K562 (cell line): Measurements from ENCODE around the gene FNDC11. TPM values are rescaled to one million over a fixed set of nuclear protein-coding genes. Genes with fewer than 3 reads are reported as not detected.

Experiments used
- ATAC-seq: fragments of 200-7000 bp; cut with Tn5 transposase; 3 replicates; pipeline ENCODE4 v1.9.1; 2020; ENCODE audit warnings: moderate library complexity
- BruUV-seq: library from RNA; stranded (reverse); fragments of 400-500 nt; replicated peaks from 2 replicates; lab custom pipeline; 2021; lab: Mats Ljungman, UMichigan
- CTCF ChIA-PET: fragments of 300-600 bp; formaldehyde crosslinking; extraction: SDS; loops from one replicate; lab custom pipeline; 2021; ENCODE audit warnings: low intra/inter-chr PET ratio; lab: Yijun Ruan, JAX
- POLR2A ChIA-PET: fragments of 300-600, 350-650 bp; sonication (Branson Sonifier 250); formaldehyde crosslinking; extraction: SDS; loops from one replicate; lab custom pipeline; 2021; ENCODE audit warnings: antibody characterized with exemption, inconsistent platforms; lab: Yijun Ruan, JAX
- DNase-seq, 4 experiments: peaks; one replicate each; pipeline versions ENCODE4 v3.0.0 to v3.0.0-alpha.2; 2011 to 2018; ENCODE audit warnings: low spot score in 3 of 4, mixed read lengths in 3 of 4; ENCODE audit errors: extremely low read depth in 1 of 4
- FAIRE-seq: peaks from 2 replicates; lab custom pipeline; 2011; peaks lifted over from hg19 to GRCh38; lab: Jason Lieb, UNC
- H2AFZ ChIP-seq: 2 replicates; pipeline ENCODE4 v1.6.0; 2011; ENCODE audit warnings: low read depth, low read length, control low read depth, inconsistent platforms
- H3K27ac ChIP-seq: fragments of 200-600 bp; 3 replicates; pipeline ENCODE4 v1.8.0; 2011; ENCODE audit warnings: low read depth, mild to moderate bottlenecking, control low read depth, inconsistent platforms, low read length, moderate library complexity, mixed read lengths; ENCODE audit errors: extremely low read depth
- H3K27me3 ChIP-seq, 2 experiments: fragments of 300-600 bp in 1 of 2; 2 replicates in 1 of 2; 3 replicates in 1 of 2; pipeline versions ENCODE4 v1.6.0 to v1.8.0; 2011; ENCODE audit warnings: inconsistent platforms in 2 of 2, low read length in 2 of 2, mild to moderate bottlenecking in 1 of 2, mixed read lengths in 1 of 2, moderate library complexity in 1 of 2; ENCODE audit not compliant: control insufficient read depth in 2 of 2, insufficient read depth in 2 of 2
- H3K36me3 ChIP-seq: fragments of 300-600 bp; 3 replicates; pipeline ENCODE4 v1.8.0; 2011; ENCODE audit warnings: mild to moderate bottlenecking, low read length, inconsistent platforms; ENCODE audit not compliant: control insufficient read depth, insufficient read depth
- H3K4me1 ChIP-seq, 2 experiments: fragments of 200-600 bp in 1 of 2; replicated peaks in 1 of 2; 2 replicates in 1 of 2; 3 replicates in 1 of 2; pipeline versions ENCODE4 v1.5.1 to v1.8.0; 2011; ENCODE audit warnings: inconsistent platforms in 2 of 2, low read length in 2 of 2, mild to moderate bottlenecking in 1 of 2, mixed read lengths in 1 of 2, moderate library complexity in 1 of 2; ENCODE audit not compliant: control insufficient read depth in 2 of 2, insufficient read depth in 2 of 2
- H3K4me2 ChIP-seq: 2 replicates; pipeline ENCODE4 v1.6.1; 2011; ENCODE audit warnings: low read length, control low read depth, inconsistent platforms, mixed read lengths; ENCODE audit not compliant: insufficient read depth
- H3K4me3 ChIP-seq: fragments of 200-600 bp; sonication (generic), shearing (Covaris generic); 2 replicates; pipeline ENCODE4 v1.5.1; 2016; ENCODE audit warnings: control low read depth, inconsistent platforms
- H3K79me2 ChIP-seq: fragments of 200-600 bp; 3 replicates; pipeline ENCODE4 v1.8.0; 2011; ENCODE audit warnings: low read length, inconsistent platforms; ENCODE audit not compliant: control insufficient read depth, insufficient read depth
- H3K9ac ChIP-seq, 2 experiments: 2 replicates each; pipeline versions ENCODE4 v1.6.0 to v1.6.1; 2011; ENCODE audit warnings: low read depth in 2 of 2, low read length in 2 of 2, control low read depth in 1 of 2, inconsistent platforms in 1 of 2, mild to moderate bottlenecking in 1 of 2, mixed read lengths in 1 of 2; ENCODE audit not compliant: insufficient read depth in 1 of 2
- H3K9me1 ChIP-seq: one replicate; pipeline ENCODE4 v1.6.0; 2011; ENCODE audit warnings: inconsistent platforms, mild to moderate bottlenecking, low read length, moderate library complexity; ENCODE audit not compliant: control insufficient read depth, insufficient read depth
- H3K9me3 ChIP-seq: replicated peaks from 2 replicates; pipeline ENCODE4 v1.5.1; 2011; ENCODE audit warnings: low read depth, low read length, inconsistent platforms; ENCODE audit not compliant: control insufficient read depth, insufficient read depth
- H4K20me1 ChIP-seq: replicated peaks from 2 replicates; pipeline ENCODE4 v1.6.1; 2011; ENCODE audit warnings: low read length, inconsistent platforms, mixed read lengths; ENCODE audit not compliant: control insufficient read depth, insufficient read depth
- CCNT2 ChIP-seq: IDR thresholded peaks from 2 replicates; pipeline ENCODE4 v1.6.1; 2011; ENCODE audit warnings: borderline replicate concordance, low read depth, mild to moderate bottlenecking, moderate library complexity, mixed read lengths, low read length; ENCODE audit not compliant: insufficient read length; ENCODE audit errors: extremely low read depth
- E2F8 ChIP-seq: fragments of 450-650 bp; IDR thresholded peaks from 2 replicates; pipeline ENCODE4 v1.7.1; 2018; ENCODE audit warnings: mild to moderate bottlenecking, low read depth; ENCODE audit not compliant: partially characterized antibody
- KLF1 ChIP-seq: fragments of 450-650 bp; IDR thresholded peaks from 2 replicates; pipeline ENCODE4 v1.6.1; 2016; ENCODE audit warnings: missing genetic modification characterization, missing compliant biosample characterization
- TFE3 ChIP-seq: fragments of 450-650 bp; formaldehyde crosslinking; IDR thresholded peaks from 2 replicates; pipeline ENCODE4 v1.4.0; 2020; ENCODE audit warnings: mild to moderate bottlenecking, mixed read lengths
- ZBTB33 ChIP-seq: sonication (generic); formaldehyde crosslinking; IDR thresholded peaks from 2 replicates; pipeline ENCODE4 v1.8.1; 2023; ENCODE audit warnings: mild to moderate bottlenecking, missing genetic modification reagents
- WGBS: fragments of 100-300 bp; shearing (Covaris generic); methylation state at CpG from one replicate; pipeline ENCODE4 v1.1.6; 2016; ENCODE audit warnings: low coverage, mixed read lengths; ENCODE audit not compliant: insufficient coverage; ENCODE audit errors: missing lambda C conversion rate; 5-methylcytosine and 5-hydroxymethylcytosine counted together
- in situ Hi-C: fragments of 300-500 bp; cut with MboI; formaldehyde crosslinking; loops from 4 replicates; pipeline ENCODE4 v1.15.0; 2018; ENCODE audit warnings: inconsistent platforms, mixed read lengths
- intact Hi-C: fragments of 100-400 bp; cut with micrococcal nuclease; formaldehyde crosslinking; loops from 2 replicates; pipeline ENCODE4 v1.14.2; 2022
- polyA plus RNA-seq, 8 experiments: library from polyadenylated mRNA; depleted of rRNA in 4 of 8; stranded (reverse) in 5 of 8; unstranded in 3 of 8; fragments of >200 nt; fragmentation: Nextera tagmentation in 2 of 8; fragmentation: Illumina TruSeq in 1 of 8; extraction: Ambion mirVana in 2 of 8; extraction: Trizol in 1 of 8; gene quantifications; 2 replicates each; pipeline versions ENCODE4 v1.2.1 to v1.2.3, GENCODE V29; 2011 to 2014; ENCODE audit warnings: inconsistent platforms in 1 of 8, missing spikeins in 1 of 8
- total RNA-seq, 7 experiments: library from RNA; depleted of rRNA in 6 of 7; stranded (reverse); fragments of >200 nt in 6 of 7; fragmentation: Illumina TruSeq in 2 of 7; extraction: Trizol in 2 of 7; gene quantifications; 2 replicates each; pipeline versions ENCODE4 v1.2.1 to v1.2.3, GENCODE V29; 2011 to 2021; ENCODE audit warnings: low replicate concordance in 1 of 7

Gene FNDC11
- total and polyA plus RNA-seq, 9 of the 15 experiments (the other 6 are each of a cell fraction or from before 2014, with no cell fraction given), result 0.08 to 2.3 (median 0.64) TPM; not detected in 2

- 0 out of 2 replicates have a peak, but pooled peaks have one; percentile 20 for TF ChIP-seq ZBTB33 (CRISPR knock-in tag)
- TF ChIP-seq TFE3 (CRISPR knock-in tag), result 0 out of 2 replicates have a peak, but pooled peaks have one; percentile 13
These were observed 13.4 kb upstream of the FNDC11 start (continued) for GRCh38 chr20:63540417-63541186.

GRCh38 chr20:63541371-63541770 is 12.6 kb upstream of the FNDC11 start:
- 75% methylated on average over 14 of the region's 28 CpGs for WGBS
- BruUV-seq, result no TSS peak
- in situ Hi-C loops, result no loop called here
- H3K9me3 ChIP-seq, result no peaks in the 10 kb centered on the region
- no peaks in the 10 kb centered on the region for H3K36me3 ChIP-seq
- H3K4me2 ChIP-seq, result no peak overlapping the region
- FAIRE-seq, result no peak
- H3K27ac ChIP-seq, result no peak overlapping the region
- H3K27me3 ChIP-seq, result peaks cover 0 to 34% of the 10 kb centered on the region in 2 experiments; a peak in 3 of 5 replicates
- no peak overlapping the region; a peak in 1 of 4 replicates for H3K9ac ChIP-seq
- DNase-seq, result no peak
- peaks cover 6 to 91% of the 10 kb centered on the region in 2 experiments; a peak in 4 of 5 replicates for H3K4me1 ChIP-seq
- no peak for TF ChIP-seq CCNT2
- TF ChIP-seq E2F8, result no peak
- TF ChIP-seq KLF1 (tag), result no peak
- no peak overlapping the region for H3K4me3 ChIP-seq
- POLR2A ChIA-PET, result no interaction called here
- CTCF ChIA-PET, result no interaction called here
- intact Hi-C loops, result no loop called here
- ATAC-seq, result no peak
- no peaks in the 10 kb centered on the region for H3K79me2 ChIP-seq
- H3K9me1 ChIP-seq, result no peaks in the 10 kb centered on the region
- H4K20me1 ChIP-seq, result peaks cover 3% of the 10 kb centered on the region
- H2AFZ ChIP-seq, result no peak overlapping the region
